ENCODE results near the gene TENT4A.
"Not testable (repeated sequence)": the region's sequence is repeated elsewhere in the genome, so short reads cannot be mapped to it uniquely, and the experiment has no call there.

The TENT4A gene

DNA sequence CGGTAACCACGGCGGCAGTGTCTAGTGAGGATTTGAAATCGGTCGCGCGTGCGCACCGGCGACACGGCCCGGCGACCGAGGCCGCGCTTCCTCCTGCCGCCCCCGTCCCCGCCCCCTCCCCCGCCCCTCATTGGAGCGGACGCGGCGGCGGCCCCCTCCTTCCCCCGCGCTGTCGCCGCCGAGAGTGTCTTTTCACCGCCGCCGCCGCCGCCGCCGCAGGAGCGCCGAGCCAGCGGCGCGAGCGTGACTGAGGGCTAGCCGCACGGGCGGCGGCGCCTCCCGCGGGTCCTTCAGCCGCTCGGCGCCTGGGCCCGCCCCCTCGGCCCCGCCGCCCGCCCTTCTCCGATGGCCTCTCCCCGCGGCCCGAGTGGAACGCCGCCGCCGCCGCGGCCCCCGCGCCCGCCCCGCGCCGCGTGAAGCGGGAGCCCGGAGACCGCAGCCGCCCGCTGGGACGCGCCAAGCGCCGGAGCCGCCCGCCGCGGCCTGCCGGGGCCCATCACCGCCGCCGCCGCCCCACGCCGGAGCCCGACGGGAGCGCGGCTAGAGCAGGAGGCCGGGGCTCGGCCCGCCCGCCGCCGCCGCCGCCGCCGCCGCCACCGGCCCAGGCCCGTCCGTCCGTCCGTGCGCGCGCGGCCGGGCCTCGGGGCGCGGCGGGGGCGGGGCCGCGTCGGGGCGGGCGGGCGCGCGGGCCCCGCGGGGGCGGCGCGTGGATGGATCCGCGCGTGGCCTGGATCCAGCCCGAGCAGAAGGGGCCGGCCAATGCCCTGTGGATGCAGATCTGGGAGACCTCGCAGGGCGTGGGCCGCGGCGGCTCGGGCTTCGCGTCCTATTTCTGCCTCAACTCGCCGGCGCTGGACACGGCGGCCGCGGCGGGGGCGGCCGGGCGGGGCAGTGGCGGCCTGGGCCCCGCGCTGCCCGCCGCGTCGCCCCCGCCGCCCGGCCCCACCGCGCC, at the start of gene TENT4A:
Gene TENT4A (plus strand): TSS at position 159 of the 952 bp plus-strand sequence. CDS start 552 bp downstream, at position 711.
- TF ChIP-seq, protein P1, sequence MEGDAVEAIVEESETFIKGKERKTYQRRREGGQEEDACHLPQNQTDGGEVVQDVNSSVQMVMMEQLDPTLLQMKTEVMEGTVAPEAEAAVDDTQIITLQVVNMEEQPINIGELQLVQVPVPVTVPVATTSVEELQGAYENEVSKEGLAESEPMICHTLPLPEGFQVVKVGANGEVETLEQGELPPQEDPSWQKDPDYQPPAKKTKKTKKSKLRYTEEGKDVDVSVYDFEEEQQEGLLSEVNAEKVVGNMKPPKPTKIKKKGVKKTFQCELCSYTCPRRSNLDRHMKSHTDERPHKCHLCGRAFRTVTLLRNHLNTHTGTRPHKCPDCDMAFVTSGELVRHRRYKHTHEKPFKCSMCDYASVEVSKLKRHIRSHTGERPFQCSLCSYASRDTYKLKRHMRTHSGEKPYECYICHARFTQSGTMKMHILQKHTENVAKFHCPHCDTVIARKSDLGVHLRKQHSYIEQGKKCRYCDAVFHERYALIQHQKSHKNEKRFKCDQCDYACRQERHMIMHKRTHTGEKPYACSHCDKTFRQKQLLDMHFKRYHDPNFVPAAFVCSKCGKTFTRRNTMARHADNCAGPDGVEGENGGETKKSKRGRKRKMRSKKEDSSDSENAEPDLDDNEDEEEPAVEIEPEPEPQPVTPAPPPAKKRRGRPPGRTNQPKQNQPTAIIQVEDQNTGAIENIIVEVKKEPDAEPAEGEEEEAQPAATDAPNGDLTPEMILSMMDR (IDR thresholded peaks at IDR 0.05; ENCODE audit: extremely low read depth, missing control alignments): no peak
- DNase-seq (ENCODE audit: low spot score): peak; percentile 99

DNA sequence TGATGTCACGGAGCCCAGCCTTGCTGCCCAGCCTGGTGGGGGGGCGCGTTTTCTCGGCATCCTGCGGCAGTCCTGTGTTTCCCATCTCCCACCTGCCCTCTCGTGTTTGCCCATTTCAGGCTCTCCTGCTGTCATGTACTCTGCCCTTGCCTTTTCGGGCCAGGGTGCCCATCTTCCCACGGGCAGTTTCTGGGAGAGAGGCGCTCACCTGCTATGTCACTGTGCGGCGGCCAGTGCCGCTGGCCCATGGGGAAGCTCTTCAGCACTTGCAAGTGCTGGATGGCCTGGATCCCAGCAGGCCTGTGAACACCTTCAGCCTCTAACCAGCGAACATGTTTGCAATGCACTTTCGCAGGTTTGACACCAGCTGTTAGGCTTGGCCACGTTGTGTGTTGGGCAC, 46.5 kb upstream of the TENT4A start:
- DNase-seq (ENCODE audit: low spot score): no peak
- TF ChIP-seq, protein P1 (IDR thresholded peaks at IDR 0.05; ENCODE audit: extremely low read depth, missing control alignments): no peak

DNA sequence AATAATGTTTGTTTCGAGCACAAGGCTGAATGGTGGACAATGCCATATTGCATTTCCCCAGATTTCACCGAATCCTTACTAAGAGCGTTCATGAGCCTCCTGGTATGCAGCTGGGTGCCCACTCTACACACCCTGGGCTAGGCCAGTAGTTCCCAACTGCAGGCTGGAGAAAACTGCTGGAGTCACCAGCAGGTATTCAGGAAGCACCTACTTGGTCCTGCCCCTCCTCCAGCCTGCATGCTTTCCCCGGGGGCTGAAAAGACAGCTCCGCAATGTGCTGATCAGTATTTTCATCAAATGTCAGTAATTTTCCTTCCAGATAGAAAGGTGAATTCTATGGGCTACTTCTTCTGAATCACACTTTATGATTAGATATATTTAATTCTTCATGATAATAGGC, 45.6 kb upstream of the TENT4A start:
- TF ChIP-seq, protein P1 (IDR thresholded peaks at IDR 0.05; ENCODE audit: extremely low read depth, missing control alignments): no peak
- no peak for DNase-seq (ENCODE audit: low spot score)

GRCh38 chr5:6668717-6669116, 44.5 kb upstream of the TENT4A start:
- DNase-seq (ENCODE audit: low spot score): not testable (repeated sequence)

DNA sequence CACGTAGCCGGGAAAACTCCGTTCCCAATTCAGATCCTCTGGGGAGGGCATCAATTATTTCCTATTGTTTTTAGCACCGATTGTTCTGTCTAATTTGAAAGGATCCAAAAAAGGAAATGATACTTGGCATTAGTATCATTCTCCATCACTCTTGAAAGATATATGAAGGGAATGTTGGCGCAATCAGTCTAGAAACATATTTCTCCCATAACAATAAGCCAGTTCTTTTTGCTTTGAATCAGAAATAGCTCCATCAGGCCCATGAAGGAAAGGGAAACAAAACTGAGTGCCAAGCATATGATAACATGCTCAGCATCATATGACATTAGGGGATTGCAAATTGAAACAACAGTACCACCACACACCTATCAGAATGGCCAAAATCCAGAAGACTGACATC, 40.2 kb upstream of the TENT4A start:
- no peak for DNase-seq (ENCODE audit: low spot score)
- TF ChIP-seq, protein P1 (IDR thresholded peaks at IDR 0.05; ENCODE audit: extremely low read depth, missing control alignments): no peak

DNA sequence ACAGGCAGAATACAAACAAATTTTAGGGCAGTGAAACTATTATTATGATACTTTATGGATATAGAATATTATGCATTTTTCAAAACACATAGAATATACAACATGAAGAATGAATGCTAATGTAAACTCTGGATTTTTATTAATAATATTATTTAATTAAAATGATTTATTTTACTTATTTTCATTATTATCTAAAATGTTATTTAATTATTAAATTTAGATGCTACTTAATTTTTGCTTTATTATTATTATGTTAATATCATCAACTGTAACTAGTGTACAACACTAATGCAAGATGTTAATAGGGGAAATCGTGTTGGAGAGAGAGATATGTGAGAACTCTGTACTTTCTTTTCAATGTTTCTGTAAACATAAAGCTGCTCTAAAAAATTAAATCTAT, 39.3 kb upstream of the TENT4A start:
- TF ChIP-seq, protein P1 (IDR thresholded peaks at IDR 0.05; ENCODE audit: extremely low read depth, missing control alignments): no peak
- no peak for DNase-seq (ENCODE audit: low spot score)

DNA sequence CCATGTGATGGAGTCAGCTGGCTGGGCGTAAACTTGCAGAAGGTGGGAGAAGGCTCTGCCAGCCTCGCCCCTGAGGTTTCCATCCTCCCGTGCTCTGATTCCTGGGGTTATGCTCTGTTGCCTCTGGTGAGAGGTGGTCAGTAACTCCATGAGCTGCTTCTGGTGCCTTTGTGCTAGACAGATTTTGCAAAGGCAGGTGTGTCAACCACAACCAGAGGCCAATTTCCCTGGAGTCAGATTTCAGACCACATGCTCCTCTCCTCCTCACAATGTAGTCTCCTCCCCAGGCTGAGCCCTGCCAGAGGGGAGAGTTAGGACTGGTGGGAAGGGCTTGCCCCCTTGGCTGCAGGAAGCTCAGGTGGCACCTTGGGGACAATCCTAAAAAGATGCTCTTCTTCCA, 38.8 kb upstream of the TENT4A start:
- TF ChIP-seq, protein P1 (IDR thresholded peaks at IDR 0.05; ENCODE audit: extremely low read depth, missing control alignments): no peak
- DNase-seq (ENCODE audit: low spot score): no peak

DNA sequence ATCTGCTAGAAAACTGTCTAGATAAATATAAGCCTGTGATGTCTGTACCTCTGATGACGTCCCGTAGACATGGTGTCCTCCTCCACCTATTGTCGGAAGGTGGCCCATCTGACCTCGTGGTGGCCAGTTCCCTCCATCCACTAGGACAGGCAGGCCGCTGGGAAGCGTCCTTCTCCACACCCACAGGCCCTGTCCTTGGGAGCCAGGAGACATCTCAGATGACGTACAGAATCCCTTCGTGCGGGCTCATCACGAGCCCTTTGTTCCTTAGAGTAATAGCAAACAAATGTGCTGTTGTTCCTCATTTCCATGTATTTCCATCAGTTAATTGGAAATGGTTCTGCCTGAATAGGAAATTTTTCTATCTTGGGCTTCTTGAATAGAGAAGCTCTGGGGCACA, 38.3 kb upstream of the TENT4A start:
- TF ChIP-seq, protein P1 (IDR thresholded peaks at IDR 0.05; ENCODE audit: extremely low read depth, missing control alignments): no peak

More for the DNA sequence above, 38.3 kb upstream of the TENT4A start:
- no peak for DNase-seq (ENCODE audit: low spot score)
